ENCODE data around the gene PCBP3.

PCBP3 gene

DNA sequence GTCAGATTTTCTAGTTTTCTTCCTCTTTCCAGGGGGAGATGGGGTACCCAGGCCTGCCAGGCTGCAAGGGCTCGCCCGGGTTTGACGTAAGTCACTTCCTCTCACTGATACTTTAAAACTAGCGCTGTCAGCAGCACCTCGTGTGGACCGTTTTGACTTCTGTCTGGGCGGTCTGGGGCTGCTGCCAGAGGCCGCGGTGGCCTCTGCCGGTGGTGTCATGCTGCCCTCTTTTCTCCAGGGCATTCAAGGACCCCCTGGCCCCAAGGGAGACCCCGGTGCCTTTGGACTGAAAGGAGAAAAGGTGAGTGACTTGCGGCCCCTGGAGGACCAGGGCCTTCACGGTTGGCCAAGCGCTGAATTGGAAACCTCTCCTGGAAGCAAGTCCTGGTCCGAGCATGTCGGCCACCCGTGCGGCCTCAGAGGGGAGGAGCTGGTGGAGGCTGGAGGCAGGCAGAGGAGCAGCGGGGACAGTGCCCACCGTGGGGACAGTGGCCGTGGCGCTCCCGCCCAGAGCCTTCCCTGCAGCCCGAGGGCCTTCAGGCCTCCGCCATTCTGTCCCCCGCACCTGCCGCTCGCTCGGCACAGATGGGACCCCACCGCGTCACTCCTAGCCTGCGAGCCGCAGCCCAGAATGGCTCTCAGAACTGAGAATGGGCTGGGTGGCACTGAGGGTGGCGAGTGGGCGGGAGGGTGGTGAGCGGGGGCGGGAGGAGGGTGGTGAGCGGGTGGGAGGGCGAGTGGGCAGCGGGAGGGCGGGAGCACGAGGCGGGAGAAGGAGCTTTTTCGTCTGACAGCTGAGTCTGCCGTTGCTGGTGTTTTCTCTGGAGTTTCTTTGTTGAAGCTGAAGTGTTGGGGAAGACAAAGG, 347.4 kb downstream of the PCBP3 start:
- no peak for DNase-seq (ENCODE audit: low read depth, low spot score)

- no peak for DNase-seq (ENCODE audit: low read depth, low spot score)
These were observed 348.2 kb downstream of the PCBP3 start for GRCh38 chr21:45991606-45992300.
